Measurements from ENCODE around the gene BFSP1. TPM values are rescaled to one million over a fixed set of nuclear protein-coding genes. Genes with fewer than 3 reads are reported as not detected.

BFSP1 gene
- total RNA-seq, 1 donor from 2014 or later, result 4.2 TPM

- peak within 1 kb of the TSS; percentile 92 for H3K4me2 ChIP-seq (ENCODE audit: low read length)
- Mint-ChIP-seq H3K4me1 (ENCODE audit: low read depth, unreplicated experiment) (peaks cover 37% of the 10 kb centered on the region), H3K9me3 (ENCODE audit: unreplicated experiment) (no peaks in the 10 kb centered on the region), H3K36me3 (ENCODE audit: low read depth, unreplicated experiment) (peaks cover 2% of the 10 kb centered on the region), H3K27me3 (ENCODE audit: low read depth, unreplicated experiment) (no peaks in the 10 kb centered on the region), H3K27ac (ENCODE audit: unreplicated experiment) (peak within 1 kb of the TSS; percentile 94), H3K4me3 (ENCODE audit: unreplicated experiment) (peak within 1 kb of the TSS; percentile 99)
- FAIRE-seq (no peak), DNase-seq (ENCODE audit: low read depth) (peak; percentile 93)
- H2AFZ ChIP-seq (ENCODE audit: low read depth, low read length), result no peak within 1 kb of the TSS
- no peaks in the 10 kb centered on the region for H3K27me3 ChIP-seq (ENCODE audit: insufficient read depth, low read length)
- H3K79me2 ChIP-seq (ENCODE audit: insufficient read depth, low read length), result peaks cover 49% of the 10 kb centered on the region
- peak within 1 kb of the TSS; percentile 93 for H3K27ac ChIP-seq (ENCODE audit: low read depth, low read length)
- H4K20me1 ChIP-seq (ENCODE audit: insufficient read depth, low read length), result peaks cover 45% of the 10 kb centered on the region
- peak within 1 kb of the TSS; percentile 96 for H3K9ac ChIP-seq (ENCODE audit: low read length)
- H3K4me1 ChIP-seq (ENCODE audit: insufficient read depth, low read length), result peaks cover 25% of the 10 kb centered on the region
- peak within 1 kb of the TSS; percentile 100 for H3K4me3 ChIP-seq (ENCODE audit: insufficient read depth, low read depth, low read length)
- peaks cover 5% of the 10 kb centered on the region for H3K36me3 ChIP-seq (ENCODE audit: insufficient read depth, low read length)
- no peak for TF ChIP-seq CTCF (IDR thresholded peaks at IDR 0.05; ENCODE audit: insufficient read depth, low read depth, low read length)
- H3K9me3 ChIP-seq (ENCODE audit: insufficient read depth, low read depth, low read length), result no peaks in the 10 kb centered on the region
Measured at GRCh38 chr20:17569616-17570346, 38.6 kb upstream of the BFSP1 start, which contains the start of gene DSTN. Gene DSTN (plus strand): TSS chr20:17570075. CDS start chr20:17570209, 134 bp downstream.

- Histone ChIP-seq H3K79me2 (ENCODE audit: insufficient read depth, low read length) (peaks cover 42% of the 10 kb centered on the region), H3K4me3 (ENCODE audit: insufficient read depth, low read depth, low read length) (peak overlapping the region; percentile 49), H3K4me2 (ENCODE audit: low read length) (peak overlapping the region; percentile 92), H3K9ac (ENCODE audit: low read length) (peak overlapping the region; percentile 96), H3K9me3 (ENCODE audit: insufficient read depth, low read depth, low read length) (no peaks in the 10 kb centered on the region), H2AFZ (ENCODE audit: low read depth, low read length) (no peak overlapping the region), H3K27ac (ENCODE audit: low read depth, low read length) (peak overlapping the region; percentile 93), H4K20me1 (ENCODE audit: insufficient read depth, low read length) (peaks cover 38% of the 10 kb centered on the region), H3K4me1 (ENCODE audit: insufficient read depth, low read length) (peaks cover 25% of the 10 kb centered on the region), H3K27me3 (ENCODE audit: insufficient read depth, low read length) (no peaks in the 10 kb centered on the region), H3K36me3 (ENCODE audit: insufficient read depth, low read length) (peaks cover 5% of the 10 kb centered on the region)
- Mint-ChIP-seq H3K27ac (ENCODE audit: unreplicated experiment) (peak overlapping the region; percentile 94), H3K4me3 (ENCODE audit: unreplicated experiment) (peak overlapping the region; percentile 83), H3K9me3 (ENCODE audit: unreplicated experiment) (no peaks in the 10 kb centered on the region), H3K36me3 (ENCODE audit: low read depth, unreplicated experiment) (peaks cover 2% of the 10 kb centered on the region), H3K27me3 (ENCODE audit: low read depth, unreplicated experiment) (no peaks in the 10 kb centered on the region), H3K4me1 (ENCODE audit: low read depth, unreplicated experiment) (peaks cover 34% of the 10 kb centered on the region)
- FAIRE-seq (no peak), DNase-seq (ENCODE audit: low read depth) (peak; percentile 98)
- TF ChIP-seq CTCF (IDR thresholded peaks at IDR 0.05; ENCODE audit: insufficient read depth, low read depth, low read length) (no peak), EZH2 (IDR thresholded peaks at IDR 0.05; ENCODE audit: insufficient read depth, low read length) (no peak)
Measured at GRCh38 chr20:17568972-17569521, 37.9 kb upstream of the BFSP1 start.

All from astrocyte (in vitro differentiated cells and primary cell).